CD4-positive, alpha-beta T cell treated with Interleukin-17A for 1 hour (primary cell): Measurements from ENCODE around the gene ERCC3.
"Not testable (repeated sequence)": the region's sequence is repeated elsewhere in the genome, so short reads cannot be mapped to it uniquely, and the experiment has no call there.

Experiments used
- DNase-seq: peaks from one replicate; pipeline ENCODE4 v3.0.0-alpha.2; 2020

Gene ERCC3

GRCh38 chr2:127225186-127225960 is 68.6 kb downstream of the ERCC3 start:
- no peak for DNase-seq

GRCh38 chr2:127224135-127224534 is 69.8 kb downstream of the ERCC3 start:
- DNase-seq, result not testable (repeated sequence)

GRCh38 chr2:127220768-127221527 is 73.0 kb downstream of the ERCC3 start:
- DNase-seq, result no peak

- no peak for DNase-seq
These were observed 73.7 kb downstream of the ERCC3 start, which contains the start of gene CYP27C1 for GRCh38 chr2:127220102-127220767. TSS of gene CYP27C1 (minus strand) at chr2:127220299. CDS start at chr2:127220270, 29 bp downstream.

- no peak for DNase-seq
These were observed 74.5 kb downstream of the ERCC3 start for GRCh38 chr2:127219171-127220070.

GRCh38 chr2:127218812-127219170 is 75.2 kb downstream of the ERCC3 start:
- DNase-seq, result no peak

- DNase-seq, result no peak
These were observed 76.2 kb downstream of the ERCC3 start for GRCh38 chr2:127217470-127218325.

GRCh38 chr2:127216593-127216992 is 77.4 kb downstream of the ERCC3 start:
- DNase-seq, result no peak

- DNase-seq, result no peak
These were observed 77.8 kb downstream of the ERCC3 start for GRCh38 chr2:127216095-127216494.

- DNase-seq, result not testable (repeated sequence)
These were observed 79.7 kb downstream of the ERCC3 start for GRCh38 chr2:127214201-127214600.

- DNase-seq, result no peak
These were observed 85.6 kb downstream of the ERCC3 start for GRCh38 chr2:127208313-127208712.
